ENCODE data around the gene KCNG2.

Gene KCNG2

GRCh38 chr18:79799619-79800370 is 2.1 kb downstream of the KCNG2 start:
- DNase-seq (ENCODE audit: low read depth) = no peak

GRCh38 chr18:79800371-79801180 is 2.8 kb downstream of the KCNG2 start:
- no peak for DNase-seq (ENCODE audit: low read depth)

GRCh38 chr18:79801217-79801616 is 3.5 kb downstream of the KCNG2 start:
- DNase-seq (ENCODE audit: low read depth) = no peak

GRCh38 chr18:79801641-79802040 is 3.9 kb downstream of the KCNG2 start:
- no peak for DNase-seq (ENCODE audit: low read depth)

- no peak for DNase-seq (ENCODE audit: low read depth)
Observed at GRCh38 chr18:79802298-79802697, 4.6 kb downstream of the KCNG2 start.

GRCh38 chr18:79803611-79804051 is 5.9 kb downstream of the KCNG2 start:
- DNase-seq (ENCODE audit: low read depth) = no peak

GRCh38 chr18:79804130-79804787 is 6.5 kb downstream of the KCNG2 start:
- no peak for DNase-seq (ENCODE audit: low read depth)

GRCh38 chr18:79805211-79805887 is 7.6 kb downstream of the KCNG2 start:
- DNase-seq (ENCODE audit: low read depth) = no peak

GRCh38 chr18:79805926-79806487 is 8.3 kb downstream of the KCNG2 start:
- DNase-seq (ENCODE audit: low read depth) = no peak

- DNase-seq (ENCODE audit: low read depth) = no peak
Observed at GRCh38 chr18:79806976-79807841, 9.5 kb downstream of the KCNG2 start.

GRCh38 chr18:79809482-79810192 is 11.9 kb downstream of the KCNG2 start:
- no peak for DNase-seq (ENCODE audit: low read depth)

- no peak for DNase-seq (ENCODE audit: low read depth)
Observed at GRCh38 chr18:79812052-79812451, 14.3 kb downstream of the KCNG2 start.

GRCh38 chr18:79814373-79814772 is 16.6 kb downstream of the KCNG2 start:
- DNase-seq (ENCODE audit: low read depth) = no peak

- DNase-seq (ENCODE audit: low read depth) = no peak
Observed at GRCh38 chr18:79815657-79816056, 17.9 kb downstream of the KCNG2 start.

GRCh38 chr18:79816092-79816491 is 18.4 kb downstream of the KCNG2 start:
- no peak for DNase-seq (ENCODE audit: low read depth)

GRCh38 chr18:79816981-79817606 is 19.4 kb downstream of the KCNG2 start:
- no peak for DNase-seq (ENCODE audit: low read depth)

- DNase-seq (ENCODE audit: low read depth) = no peak
Observed at GRCh38 chr18:79817607-79817998, 19.9 kb downstream of the KCNG2 start.

- no peak for DNase-seq (ENCODE audit: low read depth)
Observed at GRCh38 chr18:79818036-79818435, 20.3 kb downstream of the KCNG2 start.

GRCh38 chr18:79818631-79819030 is 20.9 kb downstream of the KCNG2 start:
- DNase-seq (ENCODE audit: low read depth) = no peak

Measured in GM04504 (cell line).